ENCODE data around the gene AGBL5.

Gene AGBL5

GRCh38 chr2:27078267-27079194 is 27.1 kb downstream of the AGBL5 start, which contains the start of gene EMILIN1:
EMILIN1 (plus strand) TSS chr2:27078615; CDS start chr2:27079066, 451 bp downstream.
- DNase-seq (ENCODE audit: low read depth), result no peak

GRCh38 chr2:27079233-27080139 is 28.0 kb downstream of the AGBL5 start:
- DNase-seq (ENCODE audit: low read depth), result no peak

GRCh38 chr2:27080140-27080469 is 28.6 kb downstream of the AGBL5 start:
- no peak for DNase-seq (ENCODE audit: low read depth)

GRCh38 chr2:27080603-27080936 is 29.1 kb downstream of the AGBL5 start:
- DNase-seq (ENCODE audit: low read depth), result no peak

- DNase-seq (ENCODE audit: low read depth), result no peak
Measured at GRCh38 chr2:27081984-27082772, 30.7 kb downstream of the AGBL5 start.

GRCh38 chr2:27082773-27083409 is 31.4 kb downstream of the AGBL5 start:
- DNase-seq (ENCODE audit: low read depth), result no peak

- no peak for DNase-seq (ENCODE audit: low read depth)
Measured at GRCh38 chr2:27083410-27084296, 32.2 kb downstream of the AGBL5 start.

GRCh38 chr2:27084297-27085061 is 33.0 kb downstream of the AGBL5 start:
- no peak for DNase-seq (ENCODE audit: low read depth)

- no peak for DNase-seq (ENCODE audit: low read depth)
Measured at GRCh38 chr2:27085062-27085672, 33.7 kb downstream of the AGBL5 start.

GRCh38 chr2:27085673-27086089 is 34.2 kb downstream of the AGBL5 start:
- DNase-seq (ENCODE audit: low read depth), result no peak

- peak; percentile 95 for DNase-seq (ENCODE audit: low read depth)
Measured at GRCh38 chr2:27086090-27086723, 34.7 kb downstream of the AGBL5 start.

- DNase-seq (ENCODE audit: low read depth), result no peak
Measured at GRCh38 chr2:27086724-27087593, 35.5 kb downstream of the AGBL5 start, which contains the start of gene KHK. KHK (plus strand) TSS chr2:27086772; CDS start chr2:27087260, 488 bp downstream.

- no peak for DNase-seq (ENCODE audit: low read depth)
Measured at GRCh38 chr2:27087823-27088410, 36.4 kb downstream of the AGBL5 start.

- no peak for DNase-seq (ENCODE audit: low read depth)
Measured at GRCh38 chr2:27088634-27089033, 37.2 kb downstream of the AGBL5 start.

- no peak for DNase-seq (ENCODE audit: low read depth)
Measured at GRCh38 chr2:27089111-27089954, 37.9 kb downstream of the AGBL5 start.
